ENCODE data around the gene LBP.

GRCh38 chr20:38316341-38316740 is 29.9 kb upstream of the LBP start:
- TF ChIP-seq CTCF (IDR thresholded peaks at IDR 0.05) (no peak), POLR2A (IDR thresholded peaks at IDR 0.05) (no peak)
